SK-N-SH treated with all-trans-retinoic acid at 6 μM for 48 hours (cell line): Measurements from ENCODE around the gene CDH11.

Experiments used
- ATAC-seq: fragments of 200-7000 bp; cut with Tn5 transposase; 3 replicates; pipeline ENCODE4 v1.9.1; 2020; ENCODE audit warnings: mild to moderate bottlenecking, moderate library complexity
- BACH2 ChIP-seq: fragments of 250-450 bp; sonication (Bioruptor Pico); IDR thresholded peaks from 2 replicates; pipeline ENCODE4 v1.9.0; 2021; ENCODE audit warnings: mild to moderate bottlenecking, borderline replicate concordance
- CREB5 ChIP-seq: fragments of 250-450 bp; sonication (Bioruptor Pico); IDR thresholded peaks from 2 replicates; pipeline ENCODE4 v1.5.1; 2020; ENCODE audit warnings: low read depth, mild to moderate bottlenecking, moderate library complexity
- CSRNP3 ChIP-seq: fragments of 250-450 bp; sonication (Bioruptor Pico); IDR thresholded peaks from 2 replicates; pipeline ENCODE4 v1.5.1; 2021; ENCODE audit warnings: mild to moderate bottlenecking, moderate library complexity
- OSR1 ChIP-seq: fragments of 250-450 bp; sonication (Bioruptor Pico); IDR thresholded peaks from 2 replicates; pipeline ENCODE4 v1.8.0; 2022; ENCODE audit warnings: moderate library complexity, mild to moderate bottlenecking, inconsistent platforms
- PATZ1 ChIP-seq: fragments of 250-450 bp; sonication (Bioruptor Pico); IDR thresholded peaks from 2 replicates; pipeline ENCODE4 v1.8.0; 2020; ENCODE audit warnings: mild to moderate bottlenecking, moderate library complexity, borderline replicate concordance
- PPARA ChIP-seq: fragments of 250-450 bp; sonication (Bioruptor Pico); IDR thresholded peaks from 2 replicates; pipeline ENCODE4 v1.5.0; 2020; ENCODE audit warnings: mild to moderate bottlenecking, borderline replicate concordance
- TCF4 ChIP-seq: fragments of 250-450 bp; sonication (Bioruptor Pico); IDR thresholded peaks from 2 replicates; pipeline ENCODE4 v1.8.0; 2021; ENCODE audit warnings: mild to moderate bottlenecking, moderate library complexity, borderline replicate concordance
- TSHZ2 ChIP-seq: fragments of 250-450 bp; sonication (Bioruptor Pico); IDR thresholded peaks from 2 replicates; pipeline ENCODE4 v1.5.0; 2020; ENCODE audit warnings: mild to moderate bottlenecking, moderate library complexity
- ZC3H10 ChIP-seq: fragments of 250-450 bp; sonication (Bioruptor Pico); IDR thresholded peaks from 2 replicates; pipeline ENCODE4 v1.5.1; 2021; ENCODE audit warnings: mild to moderate bottlenecking, moderate library complexity
- ZFP3 ChIP-seq: fragments of 250-450 bp; sonication (Bioruptor Pico); IDR thresholded peaks from 2 replicates; pipeline ENCODE4 v1.5.0; 2020; ENCODE audit warnings: mild to moderate bottlenecking, moderate library complexity
- ZFP30 ChIP-seq: fragments of 450-650 bp; formaldehyde crosslinking; IDR thresholded peaks from 2 replicates; pipeline ENCODE4 v1.5.0; 2022; ENCODE audit warnings: mild to moderate bottlenecking, moderate library complexity
- ZNF565 ChIP-seq: fragments of 450-650 bp; formaldehyde crosslinking; conservative IDR thresholded peaks from 2 replicates; pipeline ENCODE4 v1.5.0; 2020; ENCODE audit warnings: low read depth, mild to moderate bottlenecking, moderate library complexity
- ZNF8 ChIP-seq: fragments of 450-650 bp; formaldehyde crosslinking; IDR thresholded peaks from 2 replicates; pipeline ENCODE4 v1.5.0; 2020; ENCODE audit warnings: mild to moderate bottlenecking, moderate library complexity

Gene CDH11

GRCh38 chr16:64900517-64900916 lies 221.3 kb downstream of the CDH11 start (continued):
- TF ChIP-seq TSHZ2 (CRISPR knock-in tag) = no peak

GRCh38 chr16:64900019-64900418 lies 221.8 kb downstream of the CDH11 start:
- TF ChIP-seq OSR1 (no peak), ZNF565 (CRISPR knock-in tag) (no peak), ZFP3 (no peak), ZNF8 (no peak), CSRNP3 (no peak), CREB5 (no peak), PPARA (no peak)
- ATAC-seq = peak; percentile 91

GRCh38 chr16:64898159-64898558 lies 223.7 kb downstream of the CDH11 start:
- no peak for ATAC-seq

More at GRCh38 chr16:64898159-64898558, 223.7 kb downstream of the CDH11 start:
- no peak for TF ChIP-seq ZC3H10 (CRISPR knock-in tag)
- no peak for TF ChIP-seq ZFP30 (CRISPR knock-in tag)
- TF ChIP-seq BACH2 (CRISPR knock-in tag) = no peak
- no peak for TF ChIP-seq OSR1
- no peak for TF ChIP-seq PATZ1
- no peak for TF ChIP-seq ZFP3
- TF ChIP-seq TCF4 (CRISPR knock-in tag) = no peak
- TF ChIP-seq PPARA = no peak
- TF ChIP-seq, all 23 proteins: peak for 0
